Small intestine (tissue), 7 donors: ENCODE data around the gene CASP9. TPM values are rescaled to one million over a fixed set of nuclear protein-coding genes. Genes with fewer than 3 reads are reported as not detected.
"Not testable (repeated sequence)": the region's sequence is repeated elsewhere in the genome, so short reads cannot be mapped to it uniquely, and the experiment has no call there.

Experiments used
- DNase-seq, 2 donors: peaks; one replicate each; pipeline versions ENCODE4 v3.0.0 to v3.0.0-alpha.2; 2013
- FAIRE-seq: peaks from 2 replicates; lab custom pipeline; 2012; peaks lifted over from hg19 to GRCh38; lab: Jason Lieb, UNC
- H3K27ac ChIP-seq, 3 donors: one replicate each; pipeline ENCODE4 v1.5.1; 2013; ENCODE audit warnings: low read length in 2 of 3, mild to moderate bottlenecking in 2 of 3, control low read depth in 1 of 3, inconsistent platforms in 1 of 3, low read depth in 1 of 3, moderate library complexity in 1 of 3
- H3K27me3 ChIP-seq, 3 donors: one replicate each; pipeline ENCODE4 v1.6.1; 2013; ENCODE audit warnings: low read length in 3 of 3, inconsistent platforms in 1 of 3; ENCODE audit not compliant: control insufficient read depth in 3 of 3, insufficient read depth in 3 of 3
- H3K36me3 ChIP-seq, 3 donors: one replicate each; pipeline ENCODE4 v1.6.1; 2013; ENCODE audit warnings: low read length in 3 of 3, inconsistent platforms in 1 of 3, low read depth in 1 of 3, mild to moderate bottlenecking in 1 of 3, moderate library complexity in 1 of 3; ENCODE audit not compliant: control insufficient read depth in 3 of 3, insufficient read depth in 2 of 3
- H3K4me1 ChIP-seq, 3 donors: one replicate each; pipeline ENCODE4 v1.6.1; 2013; ENCODE audit warnings: low read length in 2 of 3, inconsistent platforms in 1 of 3, low read depth in 1 of 3, mild to moderate bottlenecking in 1 of 3, moderate library complexity in 1 of 3; ENCODE audit not compliant: control insufficient read depth in 3 of 3, insufficient read depth in 2 of 3
- H3K4me3 ChIP-seq, 3 donors: one replicate each; pipeline ENCODE4 v1.5.1; 2013; ENCODE audit warnings: low read length in 3 of 3, control low read depth in 1 of 3, inconsistent platforms in 1 of 3, low read depth in 1 of 3, mild to moderate bottlenecking in 1 of 3, moderate library complexity in 1 of 3
- H3K9me3 ChIP-seq, 2 donors: one replicate each; pipeline ENCODE4 v1.6.1; 2013; ENCODE audit warnings: low read depth in 1 of 2, low read length in 1 of 2; ENCODE audit not compliant: control insufficient read depth in 2 of 2, insufficient read depth in 1 of 2
- WGBS, 3 donors: extraction: QIAGEN DNeasy Blood & Tissue Kit; methylation state at CpG; one replicate each; pipeline ENCODE4 v1.1.7; 2013; 5-methylcytosine and 5-hydroxymethylcytosine counted together
- polyA plus RNA-seq, 4 donors: library from polyadenylated mRNA; stranded (reverse) in 3 of 4; unstranded in 1 of 4; fragments of 200-250 nt in 3 of 4; fragments of 120-200 nt in 1 of 4; gene quantifications; one replicate each; pipeline versions ENCODE4 v1.2.1 to v1.2.3, GENCODE V29; 2013
- donor health status: healthy with polysubstance abuse.
- donor health status: control.
- donor health status: control.
- donor health status: Bipolar disorder and iron deficiency.
- donor health status: healthy.

CASP9 gene
- polyA plus RNA-seq, 4 donors = 13.8 to 23.7 (median 16.1) TPM

DNA sequence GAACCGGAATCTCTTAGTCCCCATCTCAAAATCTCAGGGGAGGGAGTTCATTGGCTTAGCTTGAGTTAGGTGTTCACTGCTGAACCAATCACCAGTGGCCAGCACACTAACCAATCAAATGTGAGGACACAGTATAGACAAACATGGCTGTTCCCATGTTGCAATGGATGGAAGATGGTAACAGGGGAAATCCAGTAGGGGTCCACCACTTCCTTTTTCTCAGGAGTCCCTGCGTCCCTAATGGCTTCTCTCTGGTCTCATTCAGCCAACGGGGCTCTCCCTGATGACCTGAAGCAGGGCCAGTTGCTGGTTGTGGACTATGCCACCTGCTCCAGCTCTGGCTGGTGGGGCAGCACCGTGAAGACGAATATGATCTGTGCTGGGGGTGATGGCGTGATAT, 38.4 kb downstream of the CASP9 start:
- no peak overlapping the region for H3K27ac ChIP-seq
- H3K4me3 ChIP-seq = no peak overlapping the region
- 87 to 93% (median 90%) methylated on average over 6 of the region's 6 CpGs for WGBS, 3 donors
- no peaks in the 10 kb centered on the region for H3K9me3 ChIP-seq
- peaks cover 0 to 14% (median 2%) of the 10 kb centered on the region in 3 donors for H3K36me3 ChIP-seq
- FAIRE-seq (no peak), DNase-seq (no peak)
- no peaks in the 10 kb centered on the region for H3K27me3 ChIP-seq
- no peaks in the 10 kb centered on the region for H3K4me1 ChIP-seq

GRCh38 chr1:15484443-15484842, 39.6 kb downstream of the CASP9 start:
- not testable (repeated sequence) for H3K27me3 ChIP-seq, H3K27ac ChIP-seq, H3K9me3 ChIP-seq, H3K4me3 ChIP-seq, H3K4me1 ChIP-seq, FAIRE-seq, DNase-seq
- 86 to 97% (median 89%) methylated on average over 6 of the region's 6 CpGs for WGBS, 3 donors
- peaks cover 0 to 11% (median 2%) of the 10 kb centered on the region in 3 donors for H3K36me3 ChIP-seq

GRCh38 chr1:15483971-15484370, 40.0 kb downstream of the CASP9 start:
- DNase-seq (no peak), FAIRE-seq (no peak)
- WGBS, 3 donors = 81 to 90% (median 87%) methylated on average over 2 of the region's 2 CpGs
- H3K4me1 ChIP-seq = no peaks in the 10 kb centered on the region
- H3K4me3 ChIP-seq = no peak overlapping the region
- peaks cover 0 to 8% (median 2%) of the 10 kb centered on the region in 3 donors for H3K36me3 ChIP-seq
- H3K27ac ChIP-seq = no peak overlapping the region
- no peaks in the 10 kb centered on the region for H3K9me3 ChIP-seq
- no peaks in the 10 kb centered on the region for H3K27me3 ChIP-seq

- not testable (repeated sequence) for H3K4me1 ChIP-seq, H3K36me3 ChIP-seq, DNase-seq, FAIRE-seq, H3K27ac ChIP-seq, H3K4me3 ChIP-seq, H3K27me3 ChIP-seq, H3K9me3 ChIP-seq
- 82 to 93% (median 87%) methylated on average over 12 to 15 of the region's 16 CpGs for WGBS, 3 donors
Measured at GRCh38 chr1:15482983-15483543, 41.0 kb downstream of the CASP9 start.

DNA sequence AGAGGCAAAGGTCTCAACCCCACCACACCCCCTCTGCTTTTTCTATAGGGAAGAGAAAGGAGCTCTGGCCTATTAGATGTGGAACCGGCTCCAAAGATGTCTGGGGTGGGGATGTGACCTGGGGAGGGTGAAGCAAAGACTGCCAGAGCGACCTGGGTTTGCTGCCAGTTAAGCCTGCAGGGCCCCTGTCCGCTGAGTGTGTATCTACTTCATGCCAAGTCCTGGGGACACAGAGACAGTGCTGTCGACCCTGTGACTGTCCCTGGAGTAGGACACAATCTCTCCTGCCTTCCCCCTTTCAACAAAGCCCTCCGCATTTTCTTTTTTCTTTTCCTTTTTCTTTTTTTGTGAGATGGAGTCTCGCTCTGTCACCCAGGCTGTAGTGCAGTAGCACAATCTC, 41.6 kb downstream of the CASP9 start:
- not testable (repeated sequence) for FAIRE-seq, H3K4me1 ChIP-seq, H3K36me3 ChIP-seq, DNase-seq, H3K27me3 ChIP-seq, H3K4me3 ChIP-seq, H3K9me3 ChIP-seq, H3K27ac ChIP-seq
- 71 to 91% (median 84%) methylated on average over 6 of the region's 6 CpGs for WGBS, 3 donors

- Histone ChIP-seq H3K4me3 (no peak overlapping the region), H3K36me3 (peaks cover 0 to 2% (median 0%) of the 10 kb centered on the region in 3 donors), H3K4me1 (no peaks in the 10 kb centered on the region), H3K27ac (no peak overlapping the region), H3K9me3 (no peaks in the 10 kb centered on the region), H3K27me3 (no peaks in the 10 kb centered on the region)
- no peak for DNase-seq
- WGBS, 3 donors = 86 to 94% (median 93%) methylated on average over 11 of the region's 11 CpGs
- no peak for FAIRE-seq
Measured at GRCh38 chr1:15479654-15480347, 44.2 kb downstream of the CASP9 start.

GRCh38 chr1:15477646-15478212, 46.3 kb downstream of the CASP9 start:
- Histone ChIP-seq H3K4me1 (no peaks in the 10 kb centered on the region), H3K27me3 (no peaks in the 10 kb centered on the region), H3K27ac (no peak overlapping the region), H3K36me3 (peaks cover 0 to 2% (median 0%) of the 10 kb centered on the region in 3 donors), H3K9me3 (no peaks in the 10 kb centered on the region), H3K4me3 (no peak overlapping the region)
- FAIRE-seq (no peak), DNase-seq (no peak)
- WGBS, 3 donors = 75 to 78% (median 76%) methylated on average over 5 of the region's 5 CpGs

DNA sequence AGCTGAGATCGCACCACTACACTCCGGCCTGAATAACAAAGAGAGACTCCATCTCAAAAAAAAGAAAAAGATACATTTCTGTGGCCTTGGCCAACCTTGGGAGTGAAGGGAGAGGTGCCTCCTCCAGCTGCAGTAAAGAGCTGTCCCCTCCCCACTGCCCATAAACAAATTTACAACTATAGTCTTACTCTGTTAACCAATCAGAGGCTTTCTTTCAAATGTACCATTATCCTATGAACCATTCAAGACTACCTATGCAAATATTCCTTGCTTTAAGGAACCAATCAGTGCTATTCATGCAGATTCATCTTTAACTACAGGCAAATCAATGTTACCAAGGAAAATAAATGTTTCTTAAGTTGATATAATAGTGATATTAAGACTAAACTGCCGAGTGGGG, 47.1 kb downstream of the CASP9 start:
- Histone ChIP-seq H3K27me3 (no peaks in the 10 kb centered on the region), H3K9me3 (no peaks in the 10 kb centered on the region), H3K4me1 (no peaks in the 10 kb centered on the region), H3K27ac (no peak overlapping the region), H3K36me3 (no peaks in the 10 kb centered on the region), H3K4me3 (no peak overlapping the region)
- FAIRE-seq = no peak
- WGBS, 3 donors = 85 to 94% (median 91%) methylated on average over 3 of the region's 3 CpGs
- no peak for DNase-seq
